Hepatocyte (in vitro differentiated cells): ENCODE results near the gene EPM2AIP1.

ENCODE experiments used
- EZH2 ChIP-seq: fragments of 200-600 bp; sonication (generic); IDR thresholded peaks from 2 replicates; pipeline ENCODE4 v1.6.1; 2016; ENCODE audit warnings: antibody characterized with exemption, mild to moderate bottlenecking, borderline replicate concordance
- EZH2phosphoT487 ChIP-seq: fragments of 200-600 bp; sonication (generic); IDR thresholded peaks from one replicate; pipeline ENCODE4 v1.6.1; 2018; ENCODE audit warnings: antibody characterized with exemption, mild to moderate bottlenecking, low read depth, moderate library complexity; ENCODE audit not compliant: unreplicated experiment, severe bottlenecking
- TF ChIP-seq, protein P1 (sequence below): fragments of 200-600 bp; sonication (generic); IDR thresholded peaks from 2 replicates; pipeline ENCODE4 v1.5.1; 2016; ENCODE audit warnings: antibody characterized with exemption, mild to moderate bottlenecking; ENCODE audit not compliant: poor library complexity

DNA sequence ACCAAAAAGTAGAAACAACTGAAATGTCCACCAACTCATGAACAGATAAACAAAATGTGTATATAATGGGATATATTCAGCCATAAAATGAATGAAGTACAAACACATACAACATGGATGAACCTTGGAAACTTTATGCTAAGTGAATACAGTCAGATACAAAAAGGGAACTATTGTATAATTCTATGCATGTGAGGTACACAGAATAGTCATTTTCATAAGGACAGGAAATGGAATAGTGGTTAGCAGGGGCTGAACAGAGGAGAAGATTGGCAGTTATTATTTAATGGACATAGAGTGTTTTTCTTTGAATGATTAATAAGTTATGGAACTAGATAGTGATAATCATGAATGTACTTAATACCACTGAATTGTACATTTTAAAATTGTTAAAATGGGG lies 28.1 kb downstream of the EPM2AIP1 start:
- TF ChIP-seq, protein P1, sequence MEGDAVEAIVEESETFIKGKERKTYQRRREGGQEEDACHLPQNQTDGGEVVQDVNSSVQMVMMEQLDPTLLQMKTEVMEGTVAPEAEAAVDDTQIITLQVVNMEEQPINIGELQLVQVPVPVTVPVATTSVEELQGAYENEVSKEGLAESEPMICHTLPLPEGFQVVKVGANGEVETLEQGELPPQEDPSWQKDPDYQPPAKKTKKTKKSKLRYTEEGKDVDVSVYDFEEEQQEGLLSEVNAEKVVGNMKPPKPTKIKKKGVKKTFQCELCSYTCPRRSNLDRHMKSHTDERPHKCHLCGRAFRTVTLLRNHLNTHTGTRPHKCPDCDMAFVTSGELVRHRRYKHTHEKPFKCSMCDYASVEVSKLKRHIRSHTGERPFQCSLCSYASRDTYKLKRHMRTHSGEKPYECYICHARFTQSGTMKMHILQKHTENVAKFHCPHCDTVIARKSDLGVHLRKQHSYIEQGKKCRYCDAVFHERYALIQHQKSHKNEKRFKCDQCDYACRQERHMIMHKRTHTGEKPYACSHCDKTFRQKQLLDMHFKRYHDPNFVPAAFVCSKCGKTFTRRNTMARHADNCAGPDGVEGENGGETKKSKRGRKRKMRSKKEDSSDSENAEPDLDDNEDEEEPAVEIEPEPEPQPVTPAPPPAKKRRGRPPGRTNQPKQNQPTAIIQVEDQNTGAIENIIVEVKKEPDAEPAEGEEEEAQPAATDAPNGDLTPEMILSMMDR, result no peak
- no peak for TF ChIP-seq EZH2
- no peak for TF ChIP-seq EZH2phosphoT487
